ENCODE measurements around the gene LRCH3.

LRCH3 gene

DNA sequence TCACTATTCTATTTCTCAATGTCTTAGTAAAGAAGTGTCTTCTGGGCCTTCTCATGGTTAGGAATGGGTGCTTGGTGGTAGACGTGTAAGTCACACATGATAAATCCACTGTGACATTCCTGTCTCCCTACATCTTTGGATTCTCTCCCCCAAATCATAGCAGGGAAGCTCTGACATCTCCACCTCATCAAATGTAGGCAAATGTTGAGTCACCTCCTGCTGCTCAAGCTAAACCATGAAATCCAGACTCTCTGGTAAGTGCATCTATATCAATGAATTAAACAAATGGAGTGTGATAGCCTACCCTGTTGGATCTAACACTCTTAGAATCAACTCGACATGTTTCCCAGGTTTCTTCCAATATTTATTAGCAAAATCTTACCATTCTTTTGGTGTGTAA, 116.1 kb downstream of the LRCH3 start:
- TF ChIP-seq CTCF (IDR thresholded peaks at IDR 0.05) = no peak

- TF ChIP-seq CTCF (IDR thresholded peaks at IDR 0.05) = no peak
Measured at GRCh38 chr3:197908957-197909701, 118.1 kb downstream of the LRCH3 start.

DNA sequence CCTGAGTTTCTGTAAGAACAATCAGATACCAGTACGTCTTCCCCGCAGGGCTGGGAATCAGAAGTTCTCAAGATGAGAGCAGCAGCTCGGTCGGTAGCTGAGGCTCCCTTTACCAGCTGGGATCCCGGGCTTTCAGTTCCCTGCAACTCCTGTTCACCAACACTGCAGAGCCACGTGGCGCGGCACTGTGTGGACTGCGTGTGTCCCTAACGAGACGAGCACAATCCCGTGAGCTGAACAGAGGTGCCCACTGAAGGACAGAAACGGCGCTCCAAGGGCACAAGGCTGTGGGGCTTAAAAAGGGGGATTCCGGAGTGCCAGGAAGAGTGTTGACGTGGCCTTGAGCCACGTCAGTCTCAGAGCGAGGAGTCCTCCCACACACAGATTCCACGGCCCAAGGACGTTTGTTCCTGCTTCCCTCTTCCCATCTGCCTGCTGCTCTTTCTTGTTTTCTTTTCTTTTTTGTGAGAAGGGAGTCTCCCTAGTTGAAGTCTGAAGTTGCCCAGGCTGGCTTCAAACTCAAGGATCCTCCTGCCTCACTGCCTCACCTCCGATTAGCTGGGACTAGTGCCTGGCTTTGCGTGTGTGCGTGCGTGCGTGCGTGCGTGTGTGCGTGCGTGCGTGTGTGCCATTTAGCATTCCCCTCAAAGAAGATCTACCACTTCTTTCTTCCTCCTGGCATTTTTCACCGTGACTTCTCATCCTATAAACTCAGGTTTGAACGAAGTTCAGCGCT, 121.9 kb downstream of the LRCH3 start:
- no peak for TF ChIP-seq CTCF (IDR thresholded peaks at IDR 0.05)

GRCh38 chr3:197913641-197914380, 122.8 kb downstream of the LRCH3 start:
- no peak for TF ChIP-seq CTCF (IDR thresholded peaks at IDR 0.05)

GRCh38 chr3:197926418-197926817, 135.4 kb downstream of the LRCH3 start:
- no peak; the same call in 1 of the 2 replicates for TF ChIP-seq CTCF (IDR thresholded peaks at IDR 0.05)

- no peak for TF ChIP-seq CTCF (IDR thresholded peaks at IDR 0.05)
Measured at GRCh38 chr3:197936819-197937384, 145.8 kb downstream of the LRCH3 start.

All from LNCAP (cell line).